Osteocyte (in vitro differentiated cells): ENCODE results near the gene PRICKLE3. TPM values are rescaled to one million over a fixed set of nuclear protein-coding genes. Genes with fewer than 3 reads are reported as not detected.
"Not testable (repeated sequence)": the region's sequence is repeated elsewhere in the genome, so short reads cannot be mapped to it uniquely, and the experiment has no call there.

Source experiments
- DNase-seq: peaks from one replicate; pipeline ENCODE4 v3.0.0; 2021; ENCODE audit warnings: mixed read lengths; ENCODE audit not compliant: unreplicated experiment; ENCODE audit errors: extremely low spot score
- H3K27ac Mint-ChIP-seq: one replicate; pipeline ENCODE4 v1.8.0; 2021; ENCODE audit warnings: mild to moderate bottlenecking, mixed read lengths; ENCODE audit not compliant: unreplicated experiment
- H3K27me3 Mint-ChIP-seq: one replicate; pipeline ENCODE4 v1.8.0; 2021; ENCODE audit warnings: mixed read lengths; ENCODE audit not compliant: unreplicated experiment
- H3K36me3 Mint-ChIP-seq: one replicate; pipeline ENCODE4 v1.8.0; 2021; ENCODE audit warnings: mixed read lengths; ENCODE audit not compliant: unreplicated experiment
- H3K4me1 Mint-ChIP-seq: one replicate; pipeline ENCODE4 v1.8.0; 2021; ENCODE audit warnings: mixed read lengths; ENCODE audit not compliant: unreplicated experiment
- H3K4me3 Mint-ChIP-seq: one replicate; pipeline ENCODE4 v1.8.0; 2021; ENCODE audit warnings: mild to moderate bottlenecking, moderate library complexity, mixed read lengths; ENCODE audit not compliant: unreplicated experiment
- H3K9me3 Mint-ChIP-seq: one replicate; pipeline ENCODE4 v1.8.0; 2021; ENCODE audit warnings: mixed read lengths; ENCODE audit not compliant: unreplicated experiment
- total RNA-seq: library from RNA; stranded (reverse); gene quantifications from 2 replicates; pipeline ENCODE4 v1.2.1, GENCODE V29; 2021
- TF ChIP-seq, protein P1 (sequence below): fragments of 200-600 bp; sonication (generic); IDR thresholded peaks from 2 replicates; pipeline ENCODE4 v1.5.0; 2021; ENCODE audit warnings: antibody characterized with exemption, mild to moderate bottlenecking, moderate library complexity

PRICKLE3 gene
- total RNA-seq, 1 donor from 2014 or later, result 8.5 TPM

GRCh38 chrX:49153467-49153866 lies 32.7 kb downstream of the PRICKLE3 start:
- no peak overlapping the region for H3K27ac Mint-ChIP-seq
- TF ChIP-seq, protein P1, sequence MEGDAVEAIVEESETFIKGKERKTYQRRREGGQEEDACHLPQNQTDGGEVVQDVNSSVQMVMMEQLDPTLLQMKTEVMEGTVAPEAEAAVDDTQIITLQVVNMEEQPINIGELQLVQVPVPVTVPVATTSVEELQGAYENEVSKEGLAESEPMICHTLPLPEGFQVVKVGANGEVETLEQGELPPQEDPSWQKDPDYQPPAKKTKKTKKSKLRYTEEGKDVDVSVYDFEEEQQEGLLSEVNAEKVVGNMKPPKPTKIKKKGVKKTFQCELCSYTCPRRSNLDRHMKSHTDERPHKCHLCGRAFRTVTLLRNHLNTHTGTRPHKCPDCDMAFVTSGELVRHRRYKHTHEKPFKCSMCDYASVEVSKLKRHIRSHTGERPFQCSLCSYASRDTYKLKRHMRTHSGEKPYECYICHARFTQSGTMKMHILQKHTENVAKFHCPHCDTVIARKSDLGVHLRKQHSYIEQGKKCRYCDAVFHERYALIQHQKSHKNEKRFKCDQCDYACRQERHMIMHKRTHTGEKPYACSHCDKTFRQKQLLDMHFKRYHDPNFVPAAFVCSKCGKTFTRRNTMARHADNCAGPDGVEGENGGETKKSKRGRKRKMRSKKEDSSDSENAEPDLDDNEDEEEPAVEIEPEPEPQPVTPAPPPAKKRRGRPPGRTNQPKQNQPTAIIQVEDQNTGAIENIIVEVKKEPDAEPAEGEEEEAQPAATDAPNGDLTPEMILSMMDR, result no peak
- no peaks in the 10 kb centered on the region for H3K9me3 Mint-ChIP-seq
- H3K36me3 Mint-ChIP-seq, result no peaks in the 10 kb centered on the region
- H3K27me3 Mint-ChIP-seq, result no peaks in the 10 kb centered on the region
- no peak overlapping the region for H3K4me3 Mint-ChIP-seq
- DNase-seq, result no peak
- peaks cover 13% of the 10 kb centered on the region for H3K4me1 Mint-ChIP-seq

- not testable (repeated sequence) for H3K27ac Mint-ChIP-seq, H3K4me1 Mint-ChIP-seq, H3K4me3 Mint-ChIP-seq, H3K9me3 Mint-ChIP-seq, DNase-seq, H3K36me3 Mint-ChIP-seq, H3K27me3 Mint-ChIP-seq
These were observed 36.9 kb downstream of the PRICKLE3 start for GRCh38 chrX:49149291-49149690.

- H3K4me1 Mint-ChIP-seq, H3K27ac Mint-ChIP-seq, H3K9me3 Mint-ChIP-seq, H3K27me3 Mint-ChIP-seq, H3K36me3 Mint-ChIP-seq, DNase-seq, H3K4me3 Mint-ChIP-seq: not testable (repeated sequence)
These were observed 37.6 kb downstream of the PRICKLE3 start for GRCh38 chrX:49148390-49149100.

GRCh38 chrX:49147936-49148335 lies 38.2 kb downstream of the PRICKLE3 start:
- Mint-ChIP-seq H3K27ac (no peak overlapping the region), H3K27me3 (no peaks in the 10 kb centered on the region), H3K36me3 (no peaks in the 10 kb centered on the region), H3K4me1 (no peaks in the 10 kb centered on the region), H3K4me3 (no peak overlapping the region), H3K9me3 (no peaks in the 10 kb centered on the region)
- no peak for DNase-seq
- TF ChIP-seq, protein P1, result no peak

DNA sequence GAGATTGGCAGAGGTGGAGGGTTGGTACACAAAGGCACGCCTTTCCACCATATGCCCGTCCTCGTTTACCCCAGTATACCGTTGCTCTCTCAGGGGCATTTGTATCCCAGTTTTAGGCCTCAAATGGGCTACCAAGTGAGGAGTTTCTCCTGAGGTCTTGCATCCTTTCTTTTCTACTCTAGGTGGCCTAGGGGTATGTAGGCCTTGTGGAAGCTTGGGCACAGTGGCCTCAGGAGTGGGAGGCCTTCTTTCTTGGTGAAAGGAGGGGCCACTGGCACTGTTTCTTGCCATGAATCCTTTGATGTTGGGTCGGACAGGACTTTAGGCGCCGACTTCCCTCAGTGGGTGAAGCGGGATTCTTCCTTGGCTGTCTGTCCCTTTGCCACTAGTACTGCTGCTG lies 38.9 kb downstream of the PRICKLE3 start:
- Mint-ChIP-seq H3K4me3 (no peak overlapping the region), H3K27ac (no peak overlapping the region), H3K27me3 (no peaks in the 10 kb centered on the region), H3K36me3 (no peaks in the 10 kb centered on the region), H3K4me1 (no peaks in the 10 kb centered on the region), H3K9me3 (no peaks in the 10 kb centered on the region)
- TF ChIP-seq, protein P1, result no peak
- DNase-seq, result no peak

GRCh38 chrX:49143154-49143553 lies 43.0 kb downstream of the PRICKLE3 start:
- DNase-seq, H3K4me3 Mint-ChIP-seq, H3K27me3 Mint-ChIP-seq, H3K27ac Mint-ChIP-seq, H3K4me1 Mint-ChIP-seq, H3K36me3 Mint-ChIP-seq: not testable (repeated sequence)
- peaks cover 22% of the 10 kb centered on the region for H3K9me3 Mint-ChIP-seq

DNA sequence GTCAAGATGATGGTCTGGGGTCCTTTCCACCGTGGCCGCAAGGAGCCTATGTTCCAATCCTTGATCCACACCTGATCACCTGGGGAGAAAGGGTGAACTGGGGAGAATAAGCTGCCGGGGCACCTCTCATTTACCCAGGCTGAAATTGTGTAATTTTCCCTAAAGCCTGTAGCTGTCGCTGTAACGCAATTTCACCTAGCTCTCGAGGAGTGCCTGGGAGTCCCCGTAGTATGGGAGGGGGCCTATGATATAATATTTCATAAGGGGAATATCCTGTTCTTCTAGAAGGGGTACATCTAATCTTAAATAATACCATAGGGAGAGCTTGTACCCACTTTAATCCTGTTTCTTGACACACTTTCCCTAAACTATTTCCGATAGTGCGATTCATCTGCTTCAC lies 43.9 kb downstream of the PRICKLE3 start:
- not testable (repeated sequence) for H3K4me1 Mint-ChIP-seq, H3K27ac Mint-ChIP-seq, DNase-seq, H3K27me3 Mint-ChIP-seq, H3K36me3 Mint-ChIP-seq, H3K4me3 Mint-ChIP-seq
- H3K9me3 Mint-ChIP-seq, result peaks cover 22% of the 10 kb centered on the region
